Heart left ventricle (tissue), 13 donors: ENCODE results near the gene NEK10.

ENCODE experiments used
- CTCF ChIP-seq, 12 donors: fragments of 200-600 bp; sonication (generic) in 4 of 12; IDR thresholded peaks; one replicate each; pipeline versions ENCODE4 v1.5.0 to v1.8.0; 2018 to 2022; ENCODE audit warnings: antibody characterized with exemption in 12 of 12, mild to moderate bottlenecking in 5 of 12
- POLR2A ChIP-seq, 2 donors: fragments of 450-650 bp; IDR thresholded peaks; one replicate each; pipeline ENCODE4 v1.6.1; 2017; ENCODE audit warnings: antibody characterized with exemption in 2 of 2, mild to moderate bottlenecking in 2 of 2, moderate library complexity in 2 of 2
- donor health status: ischemic (EF 13 %, LVEDD 7.1; RV severe dilation, severe dysfunction).
- donor health status: DM: no; HTN: yes; CAD: no.
- donor health status: DM: no; HTN: no; CAD: no.
- donor health status: ischemic (EF 25% LVEDD 6.9; RV normal size, moderate dysfunction).
- donor health status: ischemic (EF 25% LVEDD 5.7; RV mildly dilated, moderate dysfunction).
- donor health status: ischemic (EF 35%, LVEDD 5.7; RV mildly dilated, moderate dysfunction).
- donor health status: nonischemic (EF 11% LVEDD 7.7; RV severe dilation, severe dysfunction).
- donor health status: DM: yes; HTN: yes; CAD: no.
- donor health status: PGD.
- donor health status: ischemic (EF 29% LVEDD 5.4; RV normal size, mild dysfunction).
- donor health status: nonischemic (EF 23%, LVEDD 6.1; RV moderate dilation, normal function).

GRCh38 chr3:27349832-27350231 lies 19.4 kb downstream of the NEK10 start:
- no peak for TF ChIP-seq CTCF (IDR thresholded peaks at IDR 0.05)
- TF ChIP-seq POLR2A (IDR thresholded peaks at IDR 0.05), result no peak
